Natural killer cell treated with Interleukin-12 subunit alpha and Interleukin-12 subunit beta and Interleukin-15 and Interleukin-18, amount 100 ng/mL, for 72 hours (primary cell): Measurements from ENCODE around the gene MAML3. TPM values are rescaled to one million over a fixed set of nuclear protein-coding genes. Genes with fewer than 3 reads are reported as not detected.

Experiments
- ATAC-seq, 2 donors: fragments of 150-1000 bp; cut with Tn5 transposase in 1 of 2; sonication (Bioruptor Pico), chemical (Tn5 transposase) in 1 of 2; 2 replicates each; pipeline ENCODE4 v1.10.0; 2021
- DNase-seq: peaks from one replicate; pipeline ENCODE4 v3.0.0; 2022; ENCODE audit warnings: low spot score
- H3K27ac Mint-ChIP-seq, 2 donors: 1 replicate in 1 of 2; 2 replicates in 1 of 2; pipeline ENCODE4 v1.8.0; 2022; ENCODE audit warnings: mixed read lengths in 2 of 2, mild to moderate bottlenecking in 1 of 2, moderate library complexity in 1 of 2
- H3K27me3 Mint-ChIP-seq, 2 donors: 1 replicate in 1 of 2; 2 replicates in 1 of 2; pipeline ENCODE4 v1.8.0; 2022; ENCODE audit warnings: mixed read lengths in 2 of 2
- H3K36me3 Mint-ChIP-seq: one replicate; pipeline ENCODE4 v1.8.0; 2022; ENCODE audit warnings: mixed read lengths
- H3K4me1 Mint-ChIP-seq, 2 donors: 1 replicate in 1 of 2; 2 replicates in 1 of 2; pipeline ENCODE4 v1.8.0; 2022; ENCODE audit warnings: low read depth in 2 of 2, mixed read lengths in 2 of 2, mild to moderate bottlenecking in 1 of 2
- H3K4me3 Mint-ChIP-seq: one replicate; pipeline ENCODE4 v1.8.0; 2022; ENCODE audit warnings: mixed read lengths
- H3K9me3 Mint-ChIP-seq: 2 replicates; pipeline ENCODE4 v1.8.0; 2022; ENCODE audit warnings: mixed read lengths
- total RNA-seq, 2 donors: library from RNA; stranded (reverse); gene quantifications; one replicate each; pipeline ENCODE4 v1.2.3, GENCODE V29; 2022

MAML3 gene
- total RNA-seq, 2 donors from 2014 or later = 0.40 to 1.3 TPM

- ATAC-seq (no peak), DNase-seq (no peak)
- Mint-ChIP-seq H3K4me1 (peaks cover 0 to 3% of the 10 kb centered on the region in 2 donors), H3K4me3 (no peak overlapping the region), H3K27ac (no peak overlapping the region), H3K27me3 (peaks cover 25 to 34% of the 10 kb centered on the region in 2 donors), H3K36me3 (no peaks in the 10 kb centered on the region), H3K9me3 (no peaks in the 10 kb centered on the region)
Measured at GRCh38 chr4:140130677-140131076, 23.3 kb downstream of the MAML3 start.

GRCh38 chr4:140127422-140127821 lies 26.6 kb downstream of the MAML3 start:
- Mint-ChIP-seq H3K4me1 (peaks cover 3 to 4% of the 10 kb centered on the region in 2 donors), H3K9me3 (no peaks in the 10 kb centered on the region), H3K27me3 (peaks cover 28 to 31% of the 10 kb centered on the region in 2 donors)

GRCh38 chr4:140126261-140126660 lies 27.7 kb downstream of the MAML3 start:
- DNase-seq (no peak), ATAC-seq (no peak)
- peaks cover 20 to 23% of the 10 kb centered on the region in 2 donors for H3K27me3 Mint-ChIP-seq
- peaks cover 3 to 4% of the 10 kb centered on the region in 2 donors for H3K4me1 Mint-ChIP-seq
- H3K36me3 Mint-ChIP-seq = no peaks in the 10 kb centered on the region
- H3K4me3 Mint-ChIP-seq = no peak overlapping the region
- H3K27ac Mint-ChIP-seq = no peak overlapping the region
- no peaks in the 10 kb centered on the region for H3K9me3 Mint-ChIP-seq

More at GRCh38 chr4:140127422-140127821, 26.6 kb downstream of the MAML3 start:
- no peaks in the 10 kb centered on the region for H3K36me3 Mint-ChIP-seq
- no peak for ATAC-seq
- no peak overlapping the region for H3K4me3 Mint-ChIP-seq
- no peak for DNase-seq
- H3K27ac Mint-ChIP-seq = no peak overlapping the region

- Mint-ChIP-seq H3K9me3 (no peaks in the 10 kb centered on the region), H3K4me3 (no peak overlapping the region), H3K36me3 (no peaks in the 10 kb centered on the region), H3K4me1 (peaks cover 3 to 4% of the 10 kb centered on the region in 2 donors), H3K27me3 (peaks cover 20 to 30% of the 10 kb centered on the region in 2 donors), H3K27ac (no peak overlapping the region)
- no peak for ATAC-seq
- DNase-seq = no peak
Measured at GRCh38 chr4:140125374-140125773, 28.6 kb downstream of the MAML3 start.

- Mint-ChIP-seq H3K9me3 (no peaks in the 10 kb centered on the region), H3K4me3 (no peak overlapping the region), H3K27me3 (peaks cover 26 to 30% of the 10 kb centered on the region in 2 donors), H3K27ac (no peak overlapping the region), H3K36me3 (no peaks in the 10 kb centered on the region), H3K4me1 (peaks cover 3 to 4% of the 10 kb centered on the region in 2 donors)
- DNase-seq (no peak), ATAC-seq (no peak)
Measured at GRCh38 chr4:140123666-140124377, 30.2 kb downstream of the MAML3 start.

- no peaks in the 10 kb centered on the region for H3K9me3 Mint-ChIP-seq
- H3K27me3 Mint-ChIP-seq = peaks cover 24 to 30% of the 10 kb centered on the region in 2 donors
- no peak for DNase-seq
- no peak overlapping the region for H3K27ac Mint-ChIP-seq
- H3K36me3 Mint-ChIP-seq = no peaks in the 10 kb centered on the region
- peaks cover under 1 to 4% of the 10 kb centered on the region in 2 donors for H3K4me1 Mint-ChIP-seq
- no peak overlapping the region for H3K4me3 Mint-ChIP-seq
- no peak for ATAC-seq
Measured at GRCh38 chr4:140122891-140123290, 31.1 kb downstream of the MAML3 start.

GRCh38 chr4:140121646-140122045 lies 32.3 kb downstream of the MAML3 start:
- no peak for ATAC-seq
- DNase-seq = no peak
- Mint-ChIP-seq H3K4me3 (no peak overlapping the region), H3K9me3 (no peaks in the 10 kb centered on the region), H3K36me3 (no peaks in the 10 kb centered on the region), H3K27ac (no peak overlapping the region), H3K4me1 (peaks cover 6 to 9% of the 10 kb centered on the region in 2 donors), H3K27me3 (peaks cover 18 to 23% of the 10 kb centered on the region in 2 donors)

GRCh38 chr4:140118931-140119640 lies 34.9 kb downstream of the MAML3 start:
- Mint-ChIP-seq H3K9me3 (no peaks in the 10 kb centered on the region), H3K36me3 (no peaks in the 10 kb centered on the region), H3K27ac (no peak overlapping the region), H3K4me1 (peaks cover 15 to 20% of the 10 kb centered on the region in 2 donors), H3K27me3 (peaks cover 13 to 20% of the 10 kb centered on the region in 2 donors), H3K4me3 (no peak overlapping the region)
- no peak for ATAC-seq
- DNase-seq = no peak

GRCh38 chr4:140117947-140118346 lies 36.0 kb downstream of the MAML3 start:
- peaks cover 19% of the 10 kb centered on the region in 2 donors for H3K4me1 Mint-ChIP-seq
- H3K9me3 Mint-ChIP-seq = no peaks in the 10 kb centered on the region
- no peak overlapping the region for H3K4me3 Mint-ChIP-seq
- H3K27ac Mint-ChIP-seq = no peak overlapping the region
- DNase-seq = no peak
- H3K36me3 Mint-ChIP-seq = no peaks in the 10 kb centered on the region
- ATAC-seq = no peak
- peaks cover 12 to 15% of the 10 kb centered on the region in 2 donors for H3K27me3 Mint-ChIP-seq

GRCh38 chr4:140116442-140117104 lies 37.4 kb downstream of the MAML3 start:
- Mint-ChIP-seq H3K36me3 (no peaks in the 10 kb centered on the region), H3K27ac (peak overlapping the region; percentile 62 to 82), H3K9me3 (no peaks in the 10 kb centered on the region), H3K4me1 (peaks cover 19% of the 10 kb centered on the region in 2 donors), H3K4me3 (peak overlapping the region; percentile 72), H3K27me3 (peaks cover 12 to 15% of the 10 kb centered on the region in 2 donors)
- peak; percentile 92 to 99 for ATAC-seq
- DNase-seq = no peak

- Mint-ChIP-seq H3K27me3 (peaks cover 8 to 12% of the 10 kb centered on the region in 2 donors), H3K4me3 (peak overlapping the region; percentile 5), H3K36me3 (no peaks in the 10 kb centered on the region), H3K4me1 (peaks cover 19% of the 10 kb centered on the region in 2 donors), H3K27ac (peak overlapping the region in 1 of 2 donors; percentile 11), H3K9me3 (no peaks in the 10 kb centered on the region)
- no peak for DNase-seq
- ATAC-seq = no peak
Measured at GRCh38 chr4:140115140-140115539, 38.8 kb downstream of the MAML3 start.

GRCh38 chr4:140113653-140114052 lies 40.3 kb downstream of the MAML3 start:
- ATAC-seq (no peak), DNase-seq (no peak)
- no peak overlapping the region for H3K27ac Mint-ChIP-seq
- no peaks in the 10 kb centered on the region for H3K9me3 Mint-ChIP-seq
- peaks cover 8 to 9% of the 10 kb centered on the region in 2 donors for H3K27me3 Mint-ChIP-seq
- no peaks in the 10 kb centered on the region for H3K36me3 Mint-ChIP-seq
- H3K4me3 Mint-ChIP-seq = no peak overlapping the region
- H3K4me1 Mint-ChIP-seq = peaks cover 19% of the 10 kb centered on the region in 2 donors

- H3K4me1 Mint-ChIP-seq = peaks cover 19 to 27% of the 10 kb centered on the region in 2 donors
- no peak for ATAC-seq
- H3K36me3 Mint-ChIP-seq = no peaks in the 10 kb centered on the region
- H3K27me3 Mint-ChIP-seq = peaks cover 8 to 9% of the 10 kb centered on the region in 2 donors
- no peak for DNase-seq
- no peak overlapping the region for H3K27ac Mint-ChIP-seq
- no peaks in the 10 kb centered on the region for H3K9me3 Mint-ChIP-seq
- no peak overlapping the region for H3K4me3 Mint-ChIP-seq
Measured at GRCh38 chr4:140112576-140112975, 41.4 kb downstream of the MAML3 start.

GRCh38 chr4:140111256-140111655 lies 42.7 kb downstream of the MAML3 start:
- Mint-ChIP-seq H3K36me3 (no peaks in the 10 kb centered on the region), H3K27ac (no peak overlapping the region), H3K9me3 (no peaks in the 10 kb centered on the region), H3K27me3 (peaks cover 9 to 10% of the 10 kb centered on the region in 2 donors), H3K4me1 (peaks cover 10 to 17% of the 10 kb centered on the region in 2 donors), H3K4me3 (no peak overlapping the region)
- DNase-seq (no peak), ATAC-seq (no peak)
